HG02884 (cell line): ENCODE results near the gene EPM2AIP1.
"Not testable (repeated sequence)": the region's sequence is repeated elsewhere in the genome, so short reads cannot be mapped to it uniquely, and the experiment has no call there.

ENCODE experiments used
- ATAC-seq: cut with Tn5 transposase; IDR thresholded peaks from one replicate; pipeline ENCODE4 v1.9.1; 2021; ENCODE audit warnings: mild to moderate bottlenecking, moderate library complexity; ENCODE audit not compliant: unreplicated experiment

EPM2AIP1 gene

GRCh38 chr3:36993326-36994283 lies 674 bp upstream of the EPM2AIP1 start, which contains the start of gene MLH1:
MLH1 (plus strand) TSS chr3:36993518; CDS start chr3:36993548, 30 bp downstream.
- peak; percentile 88 for ATAC-seq

DNA sequence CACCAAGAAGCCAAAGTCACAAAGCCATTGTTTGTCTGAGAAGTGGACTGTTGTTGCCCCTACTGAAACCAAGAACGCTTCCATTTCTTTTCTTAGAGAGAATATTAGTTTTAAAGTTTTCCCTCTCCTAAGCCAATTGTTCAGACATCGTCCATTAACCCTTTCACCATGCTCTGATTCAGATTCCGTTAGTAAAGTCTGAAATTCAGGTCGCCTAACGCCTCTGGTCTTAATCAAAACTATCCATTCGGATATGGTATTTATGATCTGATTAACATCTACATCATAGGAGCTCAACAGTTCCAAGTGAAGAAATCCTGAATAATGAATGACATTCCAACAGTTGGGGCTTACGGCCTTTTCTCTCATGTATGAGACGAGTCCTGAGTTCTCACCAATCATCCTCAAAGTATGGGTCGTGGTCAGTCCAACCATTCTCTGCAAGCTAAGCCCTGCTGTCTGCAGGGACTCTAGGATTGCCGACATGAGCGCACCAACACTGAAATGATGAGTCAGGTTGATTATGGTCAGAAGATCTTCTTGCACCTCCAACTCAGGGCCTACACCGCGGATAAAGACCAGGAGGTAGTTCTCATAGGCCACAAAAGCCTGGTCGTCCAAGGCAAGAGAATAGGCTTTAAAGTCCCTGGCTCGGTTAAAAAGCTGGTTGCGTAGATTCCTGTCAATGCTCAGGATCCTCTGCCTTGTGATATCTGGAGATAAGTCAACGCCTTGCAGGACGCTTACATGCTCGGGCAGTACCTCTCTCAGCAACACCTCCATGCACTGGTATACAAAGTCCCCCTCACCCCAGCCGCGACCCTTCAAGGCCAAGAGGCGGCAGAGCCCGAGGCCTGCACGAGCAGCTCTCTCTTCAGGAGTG lies 767 bp downstream of the EPM2AIP1 start:
- ATAC-seq = no peak

- ATAC-seq = no peak
Measured at GRCh38 chr3:36991147-36991546, 1.8 kb downstream of the EPM2AIP1 start.

DNA sequence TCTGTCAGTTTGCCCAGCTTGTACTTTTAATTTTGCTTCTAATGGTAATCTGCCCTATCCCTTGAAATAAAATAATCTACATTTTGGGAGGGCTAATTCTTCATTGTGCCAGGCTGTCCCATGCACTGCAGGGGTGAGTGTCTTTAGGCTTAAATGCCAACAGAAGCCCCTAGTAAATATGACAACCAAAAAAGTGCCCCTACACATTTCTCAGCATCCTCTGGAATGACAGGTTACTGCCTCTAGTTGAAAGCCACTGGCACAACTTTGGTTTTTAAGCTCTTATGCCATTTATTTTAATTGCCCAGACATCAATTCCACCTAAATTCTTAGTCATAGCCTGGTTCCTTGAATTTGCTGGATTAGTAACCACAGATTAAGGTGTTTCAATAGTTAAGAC lies 3.4 kb downstream of the EPM2AIP1 start:
- no peak for ATAC-seq

DNA sequence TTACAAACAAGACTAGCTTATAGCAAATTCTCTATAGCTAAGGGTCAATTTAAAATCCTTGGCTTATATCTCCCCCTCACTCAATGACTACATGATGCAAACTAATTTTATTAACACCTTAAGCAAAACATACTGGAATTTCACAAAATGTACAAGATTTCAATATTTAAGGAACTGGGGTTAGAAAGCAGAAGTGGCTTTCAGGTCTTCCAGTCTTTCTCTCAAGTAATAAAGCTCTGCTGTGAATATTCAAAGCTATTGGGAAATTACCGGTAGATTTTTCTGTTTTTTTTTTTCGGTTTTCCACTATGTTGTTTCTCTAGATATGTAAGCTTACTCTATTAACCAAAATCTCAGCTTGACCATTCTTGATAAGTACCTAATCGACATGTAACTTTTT lies 3.9 kb downstream of the EPM2AIP1 start:
- ATAC-seq = no peak

- no peak for ATAC-seq
Measured at GRCh38 chr3:36988356-36988755, 4.6 kb downstream of the EPM2AIP1 start.

DNA sequence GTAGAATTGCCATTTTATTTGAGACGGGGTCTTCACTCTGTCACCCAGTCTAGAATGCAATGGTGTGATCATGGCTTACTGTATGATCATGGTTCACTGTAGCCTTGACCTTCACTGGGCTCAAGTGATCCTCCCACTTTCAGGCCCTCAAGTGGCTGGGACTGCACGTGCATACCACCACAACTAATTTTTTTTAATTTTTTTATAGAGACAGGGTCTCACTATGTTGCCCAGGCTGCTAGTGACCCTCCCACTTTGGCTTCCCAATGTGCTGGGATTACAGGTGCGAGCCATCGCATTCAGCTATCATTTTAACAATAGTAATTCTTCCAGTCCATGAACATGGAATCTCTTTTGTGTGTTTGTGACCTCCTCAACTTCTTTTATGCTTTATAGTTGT lies 11.9 kb downstream of the EPM2AIP1 start:
- ATAC-seq = no peak

- no peak for ATAC-seq
Measured at GRCh38 chr3:36973139-36973538, 19.8 kb downstream of the EPM2AIP1 start.

- ATAC-seq = no peak
Measured at GRCh38 chr3:36972163-36972562, 20.8 kb downstream of the EPM2AIP1 start.

GRCh38 chr3:36969540-36970432 lies 23.1 kb downstream of the EPM2AIP1 start:
- peak; percentile 99 for ATAC-seq

- ATAC-seq = no peak
Measured at GRCh38 chr3:36969085-36969484, 23.8 kb downstream of the EPM2AIP1 start.

DNA sequence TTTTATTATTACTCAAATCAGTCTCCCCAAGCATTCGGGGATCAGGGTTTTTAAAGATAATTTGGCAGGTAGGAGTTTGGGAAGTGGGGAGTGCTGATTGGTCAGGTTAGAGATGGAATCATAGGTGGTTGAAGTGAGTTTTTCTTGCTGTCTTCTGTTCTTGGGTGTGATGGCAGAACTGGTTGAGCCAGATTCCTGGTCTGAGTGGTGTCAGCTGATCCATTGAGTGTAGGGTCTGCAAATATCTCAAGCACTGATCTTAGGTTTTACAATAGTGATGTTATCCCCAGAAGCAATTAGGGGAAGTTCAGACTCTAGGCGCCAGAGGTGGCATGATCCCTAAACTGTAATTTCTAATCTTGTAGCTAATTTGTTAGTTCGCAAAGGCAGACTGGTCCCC lies 27.5 kb downstream of the EPM2AIP1 start:
- no peak for ATAC-seq

- peak; percentile 65 for ATAC-seq
Measured at GRCh38 chr3:36964817-36965216, 28.1 kb downstream of the EPM2AIP1 start.

GRCh38 chr3:36964331-36964730 lies 28.6 kb downstream of the EPM2AIP1 start:
- ATAC-seq = no peak

DNA sequence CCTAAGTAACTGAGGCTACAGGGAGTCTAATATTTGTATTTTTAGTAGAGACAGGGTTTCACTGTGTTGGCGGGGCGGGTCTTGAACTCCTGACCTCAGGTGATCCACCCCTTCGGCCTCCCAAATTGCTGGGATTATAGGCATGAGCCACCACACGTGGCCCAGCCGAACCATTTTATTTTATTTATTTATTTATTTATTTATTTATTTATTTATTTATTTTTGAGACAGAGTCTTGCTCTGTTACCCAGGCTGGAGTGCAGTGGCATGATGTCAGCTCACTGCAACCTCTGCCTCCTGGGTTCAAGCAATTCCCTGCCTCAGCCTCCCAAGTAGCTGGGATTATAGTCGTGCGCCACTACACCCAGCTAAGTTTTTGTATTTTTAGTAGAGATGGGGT lies 29.9 kb downstream of the EPM2AIP1 start:
- ATAC-seq = not testable (repeated sequence)

DNA sequence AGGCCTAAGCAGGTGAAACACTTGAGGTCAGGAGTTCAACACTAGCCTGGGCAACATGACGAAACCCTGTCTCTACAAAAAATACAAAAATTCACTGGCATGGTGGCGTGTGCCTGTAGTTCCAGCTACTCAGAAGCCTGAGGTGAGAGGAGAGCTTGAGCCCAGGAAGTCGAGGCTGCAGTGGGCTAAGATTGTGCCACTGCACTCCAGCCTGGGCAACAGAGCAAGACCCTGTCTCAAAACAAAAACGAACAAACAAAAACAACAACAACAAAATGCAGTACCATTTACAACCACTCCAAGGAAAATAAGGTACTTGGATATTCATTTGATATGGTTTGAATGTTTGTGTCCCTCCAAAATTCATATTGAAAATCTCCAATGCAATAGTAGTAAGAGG lies 32.4 kb downstream of the EPM2AIP1 start:
- ATAC-seq = no peak

DNA sequence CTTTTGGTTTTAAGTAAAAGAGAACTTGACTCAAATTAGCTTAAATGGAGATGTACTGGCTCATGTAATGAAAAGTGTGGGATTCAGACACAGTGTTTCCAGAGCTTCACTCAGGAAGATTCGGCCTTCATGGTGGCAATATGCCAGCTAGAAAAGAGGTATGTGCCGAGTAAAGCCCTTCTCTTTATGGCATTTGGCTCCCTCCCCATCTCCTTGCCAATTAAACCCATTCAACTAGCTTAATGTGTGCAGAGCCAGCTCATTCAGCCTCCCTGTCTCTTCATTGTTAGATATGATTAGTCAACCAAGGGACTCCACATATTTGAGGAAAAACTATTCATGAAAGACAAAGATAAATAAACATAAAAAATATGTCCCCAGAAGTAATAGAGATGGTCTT lies 33.1 kb downstream of the EPM2AIP1 start:
- no peak for ATAC-seq

GRCh38 chr3:36957862-36958686 lies 34.9 kb downstream of the EPM2AIP1 start:
- no peak for ATAC-seq

- ATAC-seq = no peak
Measured at GRCh38 chr3:36957063-36957462, 35.9 kb downstream of the EPM2AIP1 start.

GRCh38 chr3:36956155-36956554 lies 36.8 kb downstream of the EPM2AIP1 start:
- ATAC-seq = no peak
